Stimulated activated naive B cell treated with anti-CD40 and anti-IgM and Interleukin-4, amounts not matched to agents 10 μg/mL and 1 μg/mL and 100 μg/mL, for 72 hours (primary cell): ENCODE data around the gene FBXL13.
A peak's percentile ranks its signal among the peaks of the same experiment; 100 is the strongest.
"Not testable (repeated sequence)": the region's sequence is repeated elsewhere in the genome, so short reads cannot be mapped to it uniquely, and the experiment has no call there.

ENCODE experiments used
- ATAC-seq, 2 donors: fragments of 150-1000 bp; cut with Tn5 transposase; replicated peaks; 2 replicates each; pipeline ENCODE4 v1.10.0; 2021; ENCODE audit warnings: moderate library complexity in 1 of 2
- DNase-seq: peaks from one replicate; pipeline ENCODE4 v3.0.0; 2021
- H3K27ac Mint-ChIP-seq: one replicate; pipeline ENCODE4 v1.8.0; 2022; ENCODE audit warnings: mild to moderate bottlenecking, mixed read lengths
- H3K27me3 Mint-ChIP-seq, 2 donors: one replicate each; pipeline ENCODE4 v1.8.0; 2022; ENCODE audit warnings: mixed read lengths in 2 of 2
- H3K36me3 Mint-ChIP-seq, 2 donors: one replicate each; pipeline ENCODE4 v1.8.0; 2022; ENCODE audit warnings: mixed read lengths in 2 of 2, mild to moderate bottlenecking in 1 of 2
- H3K4me1 Mint-ChIP-seq, 2 donors: one replicate each; pipeline ENCODE4 v1.8.0; 2022; ENCODE audit warnings: mixed read lengths in 2 of 2, mild to moderate bottlenecking in 1 of 2
- H3K4me3 Mint-ChIP-seq, 2 donors: one replicate each; pipeline ENCODE4 v1.8.0; 2022; ENCODE audit warnings: mild to moderate bottlenecking in 2 of 2, mixed read lengths in 2 of 2, moderate library complexity in 1 of 2
- H3K9me3 Mint-ChIP-seq, 2 donors: one replicate each; pipeline ENCODE4 v1.8.0; 2022; ENCODE audit warnings: mixed read lengths in 2 of 2, mild to moderate bottlenecking in 1 of 2

Gene FBXL13

GRCh38 chr7:103100348-103100747 is 25.8 kb upstream of the FBXL13 start:
- Mint-ChIP-seq H3K9me3 (no peaks in the 10 kb centered on the region), H3K4me3 (no peak overlapping the region), H3K4me1 (no peaks in the 10 kb centered on the region), H3K27me3 (no peaks in the 10 kb centered on the region), H3K36me3 (peaks cover 22 to 40% of the 10 kb centered on the region in 2 donors), H3K27ac (no peak overlapping the region)
- DNase-seq (no peak), ATAC-seq (no peak)

DNA sequence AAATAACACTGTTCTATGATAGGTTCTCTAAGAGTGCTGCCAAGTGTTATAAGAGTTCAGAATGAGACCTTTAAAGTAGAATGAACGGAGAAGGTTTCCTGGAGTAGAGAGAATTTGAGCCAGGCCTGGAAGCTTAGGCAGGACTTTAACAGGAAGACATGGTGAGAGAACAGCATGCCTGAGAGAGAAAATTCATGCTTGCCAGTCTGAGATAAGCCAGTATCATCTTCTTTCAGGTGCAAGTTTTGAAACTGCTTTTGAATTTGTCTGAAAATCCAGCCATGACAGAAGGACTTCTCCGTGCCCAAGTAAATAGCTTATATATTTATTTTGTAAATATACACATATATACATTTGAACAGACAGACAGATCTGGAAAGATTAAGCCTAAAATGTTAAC is 22.4 kb upstream of the FBXL13 start:
- peaks cover 22 to 36% of the 10 kb centered on the region in 2 donors for H3K36me3 Mint-ChIP-seq
- no peaks in the 10 kb centered on the region for H3K27me3 Mint-ChIP-seq
- H3K4me3 Mint-ChIP-seq = no peak overlapping the region
- no peak for ATAC-seq
- H3K27ac Mint-ChIP-seq = no peak overlapping the region
- no peaks in the 10 kb centered on the region for H3K4me1 Mint-ChIP-seq
- H3K9me3 Mint-ChIP-seq = no peaks in the 10 kb centered on the region
- no peak for DNase-seq

DNA sequence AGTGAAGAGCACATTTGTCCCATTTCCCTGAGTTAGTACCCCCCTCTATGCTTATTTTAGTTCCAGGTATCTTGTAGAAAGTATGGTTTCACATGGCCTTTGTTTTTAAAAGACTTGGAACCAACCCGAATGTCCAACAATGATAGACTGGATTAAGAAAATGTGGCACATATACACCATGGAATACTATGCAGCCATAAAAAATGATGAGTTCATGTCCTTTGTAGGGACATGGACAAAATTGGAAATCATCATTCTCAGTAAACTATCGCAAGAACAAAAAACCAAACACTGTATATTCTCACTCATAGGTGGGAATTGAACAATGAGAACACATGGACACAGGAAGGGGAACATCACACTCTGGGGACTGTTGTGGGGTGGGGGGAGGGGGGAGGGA is 21.0 kb upstream of the FBXL13 start:
- not testable (repeated sequence) for H3K4me3 Mint-ChIP-seq, DNase-seq, ATAC-seq, H3K27me3 Mint-ChIP-seq, H3K9me3 Mint-ChIP-seq, H3K4me1 Mint-ChIP-seq, H3K27ac Mint-ChIP-seq
- peaks cover 24 to 41% of the 10 kb centered on the region in 2 donors for H3K36me3 Mint-ChIP-seq

- H3K4me1 Mint-ChIP-seq = no peaks in the 10 kb centered on the region
- no peaks in the 10 kb centered on the region for H3K27me3 Mint-ChIP-seq
- DNase-seq = no peak
- no peak overlapping the region for H3K4me3 Mint-ChIP-seq
- no peak overlapping the region for H3K27ac Mint-ChIP-seq
- H3K36me3 Mint-ChIP-seq = peaks cover 25 to 49% of the 10 kb centered on the region in 2 donors
- no peak for ATAC-seq
- no peaks in the 10 kb centered on the region for H3K9me3 Mint-ChIP-seq
These were observed 19.5 kb upstream of the FBXL13 start for GRCh38 chr7:103094102-103094501.

GRCh38 chr7:103093429-103093828 is 18.8 kb upstream of the FBXL13 start:
- Mint-ChIP-seq H3K4me1 (no peaks in the 10 kb centered on the region), H3K27ac (no peak overlapping the region), H3K27me3 (no peaks in the 10 kb centered on the region), H3K9me3 (no peaks in the 10 kb centered on the region), H3K4me3 (no peak overlapping the region), H3K36me3 (peaks cover 28 to 52% of the 10 kb centered on the region in 2 donors)
- DNase-seq = no peak
- ATAC-seq = no peak

- Mint-ChIP-seq H3K36me3 (peaks cover 30 to 50% of the 10 kb centered on the region in 2 donors), H3K27ac (peak overlapping the region; percentile 3)
- DNase-seq = not testable (repeated sequence)
These were observed 17.7 kb upstream of the FBXL13 start for GRCh38 chr7:103092321-103092720.

DNA sequence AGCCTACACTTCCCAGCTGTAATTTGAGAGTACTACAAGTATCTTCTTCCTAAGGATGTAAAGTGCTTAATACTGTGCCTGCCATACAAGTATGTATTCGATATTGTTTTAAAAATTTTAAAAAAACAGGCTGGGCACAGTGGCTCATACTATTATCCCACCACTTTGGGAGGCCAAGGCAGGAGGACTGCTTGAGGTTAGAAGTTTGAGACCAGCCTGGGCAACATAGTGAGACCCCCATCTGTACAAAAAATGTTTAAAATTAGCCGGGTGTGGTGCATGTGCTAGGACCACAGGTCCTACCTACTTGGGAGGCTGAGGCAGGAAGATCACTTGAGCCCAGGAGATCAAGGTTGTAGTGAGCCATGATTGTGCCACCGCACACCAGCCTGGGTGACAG is 8.6 kb upstream of the FBXL13 start:
- Mint-ChIP-seq H3K27me3 (no peaks in the 10 kb centered on the region), H3K9me3 (peaks cover 3 to 4% of the 10 kb centered on the region in 2 donors), H3K4me3 (no peak overlapping the region), H3K27ac (no peak overlapping the region), H3K4me1 (peaks cover 3 to 4% of the 10 kb centered on the region in 2 donors), H3K36me3 (peaks cover 18 to 27% of the 10 kb centered on the region in 2 donors)
- DNase-seq (no peak), ATAC-seq (no peak)

More at GRCh38 chr7:103092321-103092720, 17.7 kb upstream of the FBXL13 start:
- not testable (repeated sequence) for H3K27me3 Mint-ChIP-seq, H3K4me1 Mint-ChIP-seq, H3K9me3 Mint-ChIP-seq, H3K4me3 Mint-ChIP-seq, ATAC-seq

- H3K9me3 Mint-ChIP-seq = peaks cover 4 to 6% of the 10 kb centered on the region in 2 donors
- no peak for DNase-seq
- ATAC-seq = no peak
- H3K27me3 Mint-ChIP-seq = no peaks in the 10 kb centered on the region
- peaks cover 24 to 33% of the 10 kb centered on the region in 2 donors for H3K36me3 Mint-ChIP-seq
- peaks cover 4 to 11% of the 10 kb centered on the region in 2 donors for H3K4me1 Mint-ChIP-seq
- no peak overlapping the region for H3K27ac Mint-ChIP-seq
- H3K4me3 Mint-ChIP-seq = no peak overlapping the region
These were observed 7.9 kb upstream of the FBXL13 start for GRCh38 chr7:103082497-103082896.

DNA sequence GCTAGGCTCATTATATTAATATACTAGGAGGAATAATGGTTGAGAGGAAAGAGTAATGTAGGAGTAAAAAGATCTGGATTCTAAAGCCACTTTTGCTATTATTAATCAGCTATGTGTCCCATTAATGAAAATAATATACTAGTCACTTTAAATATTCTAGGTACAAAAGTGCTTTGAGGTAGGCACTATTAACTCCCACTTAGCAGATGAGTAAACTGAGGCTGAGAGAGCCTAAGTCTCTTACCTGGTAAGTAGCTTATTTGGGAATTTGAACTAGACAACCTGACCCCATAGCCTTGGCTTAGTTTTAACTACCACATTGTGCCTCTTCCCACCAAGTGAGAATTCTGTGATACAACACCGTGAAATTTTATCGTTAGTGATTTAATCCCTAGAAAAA is 6.3 kb upstream of the FBXL13 start:
- ATAC-seq (no peak), DNase-seq (no peak)
- peaks cover 19 to 29% of the 10 kb centered on the region in 2 donors for H3K36me3 Mint-ChIP-seq
- H3K27me3 Mint-ChIP-seq = no peaks in the 10 kb centered on the region
- H3K27ac Mint-ChIP-seq = no peak overlapping the region
- H3K9me3 Mint-ChIP-seq = peaks cover 4 to 6% of the 10 kb centered on the region in 2 donors
- no peak overlapping the region for H3K4me3 Mint-ChIP-seq
- H3K4me1 Mint-ChIP-seq = peaks cover 4 to 20% of the 10 kb centered on the region in 2 donors

DNA sequence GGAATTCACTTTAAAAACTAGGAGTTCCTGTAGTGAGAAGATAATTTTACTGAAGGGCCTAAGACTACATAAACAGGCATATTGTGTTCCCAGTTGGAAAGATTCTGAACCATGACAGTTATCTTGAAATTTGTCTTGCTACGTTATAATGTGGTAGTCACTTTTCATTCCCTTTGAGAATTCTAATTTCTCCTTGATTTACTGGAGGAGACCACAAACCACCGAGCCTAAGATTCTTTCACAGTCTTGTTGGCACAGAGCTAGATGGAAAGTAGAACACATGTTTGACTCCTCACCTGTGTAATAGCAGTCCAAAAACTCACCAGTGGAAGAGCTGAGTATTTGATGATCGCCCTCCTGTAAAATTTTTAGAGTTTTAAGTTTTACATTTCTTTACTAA is 5.2 kb upstream of the FBXL13 start:
- ATAC-seq = no peak
- no peak for DNase-seq
- Mint-ChIP-seq H3K27me3 (no peaks in the 10 kb centered on the region), H3K36me3 (peaks cover 17 to 32% of the 10 kb centered on the region in 2 donors), H3K9me3 (peaks cover 4 to 6% of the 10 kb centered on the region in 2 donors), H3K27ac (no peak overlapping the region), H3K4me3 (no peak overlapping the region), H3K4me1 (peaks cover 7 to 27% of the 10 kb centered on the region in 2 donors)

GRCh38 chr7:103078226-103078625 is 3.6 kb upstream of the FBXL13 start:
- not testable (repeated sequence) for DNase-seq, H3K9me3 Mint-ChIP-seq, ATAC-seq, H3K27me3 Mint-ChIP-seq
- Mint-ChIP-seq H3K4me1 (peaks cover 16 to 37% of the 10 kb centered on the region in 2 donors), H3K4me3 (peak overlapping the region; percentile 6 to 39), H3K27ac (peak overlapping the region; percentile 31), H3K36me3 (peaks cover 17 to 25% of the 10 kb centered on the region in 2 donors)

DNA sequence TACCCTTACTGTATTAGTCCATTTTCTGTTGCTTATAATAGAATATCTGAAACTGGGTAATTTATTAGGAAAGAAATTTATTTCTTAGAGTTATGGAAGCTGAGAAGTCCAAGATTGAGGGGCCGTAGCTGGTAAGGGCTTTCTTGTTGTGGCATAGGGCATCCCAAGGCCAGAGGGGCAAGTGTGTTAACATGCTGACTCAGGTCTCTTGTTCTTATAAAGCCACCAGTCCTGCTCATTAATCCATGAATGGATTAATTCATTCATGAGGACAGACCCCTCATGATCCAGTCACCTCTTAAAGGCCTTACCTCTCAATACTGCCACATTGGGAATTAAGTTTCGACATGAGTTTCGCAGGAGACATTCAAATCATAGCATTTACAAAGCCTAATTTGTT is 2.7 kb upstream of the FBXL13 start:
- Mint-ChIP-seq H3K4me1 (peaks cover 16 to 37% of the 10 kb centered on the region in 2 donors), H3K36me3 (peaks cover 17 to 25% of the 10 kb centered on the region in 2 donors), H3K9me3 (peaks cover 4 to 6% of the 10 kb centered on the region in 2 donors), H3K4me3 (no peak overlapping the region), H3K27ac (no peak overlapping the region), H3K27me3 (no peaks in the 10 kb centered on the region)
- DNase-seq (no peak), ATAC-seq (no peak)

- ATAC-seq = no peak
- Mint-ChIP-seq H3K4me1 (peaks cover 16 to 37% of the 10 kb centered on the region in 2 donors), H3K4me3 (no peak overlapping the region), H3K27ac (no peak overlapping the region), H3K9me3 (peaks cover 4 to 6% of the 10 kb centered on the region in 2 donors), H3K36me3 (peaks cover 17 to 22% of the 10 kb centered on the region in 2 donors), H3K27me3 (no peaks in the 10 kb centered on the region)
- DNase-seq = no peak
These were observed 2.2 kb upstream of the FBXL13 start for GRCh38 chr7:103076764-103077163.

DNA sequence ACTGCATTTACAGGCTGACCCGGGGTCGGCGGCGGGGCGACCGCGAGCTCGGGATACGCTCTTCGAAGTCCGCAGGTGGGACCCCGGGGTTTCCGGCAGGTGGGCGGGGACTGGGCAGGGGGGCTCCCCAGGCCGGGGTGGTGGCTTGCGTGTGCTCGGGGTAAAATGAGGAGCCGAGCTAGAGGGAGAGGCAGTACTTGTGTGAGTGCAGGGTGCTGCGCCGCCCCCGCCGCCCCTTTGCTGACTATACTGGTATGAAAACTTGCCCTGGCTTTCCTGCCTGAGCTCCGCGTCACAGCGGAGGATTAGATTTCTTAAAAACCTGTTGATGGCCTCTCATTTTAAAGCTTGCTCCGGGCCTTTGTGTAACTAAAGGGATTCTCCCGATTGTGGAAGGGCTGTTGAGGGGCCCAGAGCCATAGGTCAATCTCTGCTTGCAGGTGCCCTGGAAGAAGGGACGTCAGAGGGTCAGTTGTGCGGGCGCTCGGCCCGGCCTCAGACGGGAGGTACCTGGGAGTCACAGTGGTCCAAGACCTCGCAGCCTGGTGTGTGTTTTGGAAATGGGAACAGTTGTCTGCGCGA is 832 bp upstream of the FBXL13 start:
- peak overlapping the region; percentile 94 for H3K27ac Mint-ChIP-seq
- peak overlapping the region; percentile 89 to 94 for H3K4me3 Mint-ChIP-seq
- peaks cover 16 to 37% of the 10 kb centered on the region in 2 donors for H3K4me1 Mint-ChIP-seq
- H3K36me3 Mint-ChIP-seq = peaks cover 17 to 22% of the 10 kb centered on the region in 2 donors
- H3K9me3 Mint-ChIP-seq = peaks cover 4 to 6% of the 10 kb centered on the region in 2 donors
- ATAC-seq = peak; percentile 78 to 79
- DNase-seq = peak; percentile 72
- no peaks in the 10 kb centered on the region for H3K27me3 Mint-ChIP-seq

DNA sequence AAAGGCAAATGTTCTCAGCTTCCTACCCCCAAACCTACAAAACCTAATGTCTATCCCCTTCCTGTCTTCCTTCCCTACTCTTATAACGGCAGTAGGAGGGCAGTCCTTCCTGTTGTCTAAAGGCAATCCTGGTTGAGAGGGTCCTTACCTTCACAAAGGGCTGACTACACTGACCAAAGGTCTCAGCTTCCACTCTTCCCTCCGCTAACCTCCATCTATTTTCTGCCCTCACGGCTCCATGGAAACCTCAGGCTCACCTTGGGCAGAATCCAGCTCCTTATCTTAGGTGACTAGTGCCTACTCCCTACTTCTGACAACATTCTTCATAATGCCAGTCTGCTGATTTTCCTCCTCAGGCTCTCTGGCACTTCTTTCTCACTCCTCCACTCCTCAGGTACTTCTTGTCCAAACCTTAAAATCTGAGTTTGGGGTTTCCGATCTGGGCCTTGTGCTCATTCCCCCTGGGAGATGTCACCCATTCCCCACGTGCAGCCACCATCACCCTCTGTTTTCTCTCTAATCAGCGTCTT is 542 bp downstream of the FBXL13 start:
- Mint-ChIP-seq H3K4me1 (peaks cover 16 to 37% of the 10 kb centered on the region in 2 donors), H3K27me3 (no peaks in the 10 kb centered on the region), H3K27ac (peak overlapping the region; percentile 95), H3K9me3 (peaks cover 4 to 6% of the 10 kb centered on the region in 2 donors), H3K36me3 (peaks cover 13 to 15% of the 10 kb centered on the region in 2 donors), H3K4me3 (peak overlapping the region; percentile 89 to 96)
- DNase-seq (no peak), ATAC-seq (no peak)
